Parathyroid adenoma (tissue), 2 donors: Measurements from ENCODE around the gene LAPTM5.

Experiments used
- H2AFZ ChIP-seq: fragments of 300-600 bp; sonication (generic); one replicate; pipeline ENCODE4 v1.7.0; 2017; ENCODE audit warnings: antibody characterized with exemption, mild to moderate bottlenecking
- H3K27ac ChIP-seq: fragments of 300-600 bp; sonication (generic); one replicate; pipeline ENCODE4 v1.7.0; 2017
- H3K27me3 ChIP-seq: fragments of 300-600 bp; sonication (generic); one replicate; pipeline ENCODE4 v1.7.0; 2017; ENCODE audit warnings: low read length; ENCODE audit not compliant: control insufficient read depth, insufficient read depth
- H3K36me3 ChIP-seq: fragments of 300-600 bp; sonication (generic); one replicate; pipeline ENCODE4 v1.7.0; 2017; ENCODE audit warnings: low read length; ENCODE audit not compliant: control insufficient read depth, insufficient read depth
- H3K4me1 ChIP-seq: fragments of 300-600 bp; sonication (generic); one replicate; pipeline ENCODE4 v1.7.0; 2017; ENCODE audit warnings: control low read depth
- H3K4me2 ChIP-seq: fragments of 300-600 bp; sonication (generic); one replicate; pipeline ENCODE4 v1.7.0; 2017; ENCODE audit warnings: low read length
- H3K4me3 ChIP-seq: fragments of 300-600 bp; sonication (generic); one replicate; pipeline ENCODE4 v1.7.0; 2017; ENCODE audit warnings: low read depth, low read length
- H3K79me2 ChIP-seq: fragments of 300-600 bp; sonication (generic); one replicate; pipeline ENCODE4 v1.7.0; 2017; ENCODE audit warnings: control low read depth
- H3K9ac ChIP-seq: fragments of 300-600 bp; sonication (generic); one replicate; pipeline ENCODE4 v1.7.0; 2017; ENCODE audit warnings: mild to moderate bottlenecking
- H3K9me3 ChIP-seq: fragments of 300-600 bp; sonication (generic); one replicate; pipeline ENCODE4 v1.7.0; 2017; ENCODE audit warnings: low read length; ENCODE audit not compliant: control insufficient read depth
- CTCF ChIP-seq: fragments of 300-600 bp; sonication (generic); IDR thresholded peaks from one replicate; pipeline ENCODE4 v1.7.0; 2017; ENCODE audit warnings: antibody characterized with exemption, mild to moderate bottlenecking
- donor health status: primary hyperparathyroidism.

The LAPTM5 gene

GRCh38 chr1:30737357-30738039 lies 20.1 kb downstream of the LAPTM5 start:
- Histone ChIP-seq H3K9ac (no peak overlapping the region), H3K4me1 (no peaks in the 10 kb centered on the region), H3K27me3 (no peaks in the 10 kb centered on the region), H3K79me2 (no peaks in the 10 kb centered on the region), H3K4me2 (no peak overlapping the region), H3K4me3 (no peak overlapping the region), H3K36me3 (no peaks in the 10 kb centered on the region), H3K9me3 (peaks cover 3% of the 10 kb centered on the region), H3K27ac (no peak overlapping the region), H2AFZ (no peak overlapping the region)
- no peak for TF ChIP-seq CTCF

- Histone ChIP-seq H2AFZ (no peak overlapping the region), H3K4me1 (no peaks in the 10 kb centered on the region), H3K4me2 (no peak overlapping the region), H3K4me3 (no peak overlapping the region), H3K9me3 (peaks cover 3% of the 10 kb centered on the region), H3K9ac (no peak overlapping the region), H3K27ac (no peak overlapping the region), H3K27me3 (no peaks in the 10 kb centered on the region), H3K79me2 (no peaks in the 10 kb centered on the region), H3K36me3 (no peaks in the 10 kb centered on the region)
- TF ChIP-seq CTCF = no peak
These were observed 21.7 kb downstream of the LAPTM5 start for GRCh38 chr1:30735668-30736498.

GRCh38 chr1:30735124-30735523 lies 22.4 kb downstream of the LAPTM5 start:
- Histone ChIP-seq H3K27me3 (no peaks in the 10 kb centered on the region), H3K27ac (no peak overlapping the region), H3K9me3 (peaks cover 3% of the 10 kb centered on the region), H3K4me2 (no peak overlapping the region), H3K79me2 (no peaks in the 10 kb centered on the region), H2AFZ (no peak overlapping the region), H3K4me3 (no peak overlapping the region), H3K36me3 (no peaks in the 10 kb centered on the region), H3K4me1 (no peaks in the 10 kb centered on the region), H3K9ac (no peak overlapping the region)
- TF ChIP-seq CTCF = no peak

- peaks cover 3% of the 10 kb centered on the region for H3K9me3 ChIP-seq
- H3K27me3 ChIP-seq = no peaks in the 10 kb centered on the region
- no peak for TF ChIP-seq CTCF
- H3K4me2 ChIP-seq = no peak overlapping the region
- no peak overlapping the region for H3K9ac ChIP-seq
- no peak overlapping the region for H3K27ac ChIP-seq
- H3K79me2 ChIP-seq = no peaks in the 10 kb centered on the region
- no peak overlapping the region for H3K4me3 ChIP-seq
- no peak overlapping the region for H2AFZ ChIP-seq
- no peaks in the 10 kb centered on the region for H3K36me3 ChIP-seq
- no peaks in the 10 kb centered on the region for H3K4me1 ChIP-seq
These were observed 23.0 kb downstream of the LAPTM5 start for GRCh38 chr1:30734580-30734979.
